ENCODE data around the gene AMPD3.

The AMPD3 gene

DNA sequence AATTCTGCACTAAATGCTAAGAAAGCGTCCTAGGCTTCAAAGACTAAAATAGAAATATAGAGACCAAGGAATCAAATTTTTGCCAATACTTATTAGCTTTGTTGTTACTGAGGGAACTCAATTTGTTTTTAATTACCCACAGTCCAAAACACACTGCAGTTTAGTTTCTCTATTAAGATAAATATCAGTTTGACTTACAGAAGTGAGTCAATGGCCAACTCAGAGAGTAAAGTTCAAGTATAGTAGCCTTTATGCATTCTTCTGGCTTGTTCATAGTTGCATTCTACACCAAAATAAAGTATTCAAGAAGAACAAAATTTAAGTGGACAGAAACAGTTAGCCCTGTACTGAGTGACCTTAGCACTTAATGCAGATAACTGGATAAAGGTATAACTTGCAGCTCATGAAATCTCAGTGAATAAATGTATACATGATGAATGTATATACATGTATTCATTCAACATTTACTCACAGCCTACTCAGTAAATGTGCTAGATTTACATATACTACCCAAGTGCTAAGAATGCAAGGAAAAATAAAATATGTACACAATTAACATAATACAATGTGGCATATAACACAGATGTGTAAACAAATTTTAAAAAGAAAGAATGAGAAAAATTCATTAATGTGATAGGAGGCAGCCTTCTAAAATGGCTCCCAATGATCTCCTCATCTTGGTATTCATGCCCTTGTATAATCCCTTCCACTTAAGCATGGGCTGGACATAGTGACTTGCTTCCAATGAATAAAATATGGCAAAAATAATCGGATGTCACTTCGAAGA lies 95.6 kb downstream of the AMPD3 start:
- DNase-seq (ENCODE audit: extremely low read depth, low read depth): no peak
- TF ChIP-seq, protein P1, sequence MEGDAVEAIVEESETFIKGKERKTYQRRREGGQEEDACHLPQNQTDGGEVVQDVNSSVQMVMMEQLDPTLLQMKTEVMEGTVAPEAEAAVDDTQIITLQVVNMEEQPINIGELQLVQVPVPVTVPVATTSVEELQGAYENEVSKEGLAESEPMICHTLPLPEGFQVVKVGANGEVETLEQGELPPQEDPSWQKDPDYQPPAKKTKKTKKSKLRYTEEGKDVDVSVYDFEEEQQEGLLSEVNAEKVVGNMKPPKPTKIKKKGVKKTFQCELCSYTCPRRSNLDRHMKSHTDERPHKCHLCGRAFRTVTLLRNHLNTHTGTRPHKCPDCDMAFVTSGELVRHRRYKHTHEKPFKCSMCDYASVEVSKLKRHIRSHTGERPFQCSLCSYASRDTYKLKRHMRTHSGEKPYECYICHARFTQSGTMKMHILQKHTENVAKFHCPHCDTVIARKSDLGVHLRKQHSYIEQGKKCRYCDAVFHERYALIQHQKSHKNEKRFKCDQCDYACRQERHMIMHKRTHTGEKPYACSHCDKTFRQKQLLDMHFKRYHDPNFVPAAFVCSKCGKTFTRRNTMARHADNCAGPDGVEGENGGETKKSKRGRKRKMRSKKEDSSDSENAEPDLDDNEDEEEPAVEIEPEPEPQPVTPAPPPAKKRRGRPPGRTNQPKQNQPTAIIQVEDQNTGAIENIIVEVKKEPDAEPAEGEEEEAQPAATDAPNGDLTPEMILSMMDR (IDR thresholded peaks at IDR 0.05; ENCODE audit: low read depth, low read length): no peak

DNA sequence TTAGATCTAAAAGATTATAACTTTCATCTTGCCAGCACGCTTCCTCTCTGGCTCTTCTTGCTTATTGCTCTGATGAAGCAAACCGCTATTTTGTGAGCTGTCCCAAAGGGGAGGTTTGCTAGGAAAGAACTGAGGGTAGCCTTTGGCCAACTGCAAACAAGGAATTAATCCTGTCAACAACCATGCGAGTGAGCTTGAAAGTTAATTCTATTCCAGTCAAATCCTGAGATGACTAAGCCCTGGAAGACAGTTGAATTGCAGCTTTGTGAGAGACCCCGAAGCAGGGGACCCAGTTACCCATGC lies 96.2 kb downstream of the AMPD3 start:
- DNase-seq (ENCODE audit: extremely low read depth, low read depth): no peak
- TF ChIP-seq, protein P1 (IDR thresholded peaks at IDR 0.05; ENCODE audit: low read depth, low read length): no peak

DNA sequence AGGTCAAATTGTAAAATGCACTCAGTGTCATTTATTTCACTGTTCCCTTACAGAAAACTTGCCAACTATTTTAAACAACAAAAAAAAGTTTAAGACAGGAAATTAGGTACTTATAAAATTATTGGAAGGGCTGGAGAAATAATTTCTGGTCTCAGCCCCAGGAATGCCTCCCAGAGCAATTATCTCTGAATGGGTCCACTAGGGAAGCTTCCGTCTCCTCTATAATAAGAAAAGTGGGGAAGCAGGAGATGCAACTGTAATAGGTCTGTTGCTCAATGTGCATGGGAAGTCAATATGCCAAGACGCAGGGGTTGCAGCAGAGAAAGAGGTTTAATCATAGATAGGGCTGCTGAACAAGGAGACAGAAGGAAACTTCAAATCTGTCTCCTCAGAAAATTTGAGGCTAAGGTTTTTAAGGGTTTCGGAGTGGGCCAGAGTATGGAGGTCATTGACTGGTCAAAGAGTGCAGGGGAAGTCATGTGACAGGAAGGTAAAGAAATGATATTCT lies 96.8 kb downstream of the AMPD3 start:
- DNase-seq (ENCODE audit: extremely low read depth, low read depth): no peak
- TF ChIP-seq, protein P1 (IDR thresholded peaks at IDR 0.05; ENCODE audit: low read depth, low read length): no peak

DNA sequence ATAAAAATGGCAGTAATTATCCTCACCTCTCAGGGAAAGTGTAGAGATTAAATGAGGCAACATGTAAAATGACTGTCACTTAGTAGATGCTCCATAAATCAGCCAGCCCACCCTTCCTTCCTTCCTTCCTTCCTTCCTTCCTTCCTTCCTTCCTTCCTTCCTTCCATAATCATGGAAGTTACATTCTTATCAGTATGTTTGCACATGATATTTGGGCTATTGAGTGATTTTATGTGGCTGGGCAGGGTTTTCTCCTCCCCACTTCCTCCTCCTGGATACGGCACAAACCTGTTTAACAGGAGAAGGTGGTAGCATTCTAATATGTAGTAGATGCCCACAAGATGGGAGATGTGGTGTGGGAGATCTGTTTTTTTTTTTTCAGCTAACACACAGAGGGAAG lies 101.5 kb downstream of the AMPD3 start:
- TF ChIP-seq, protein P1 (IDR thresholded peaks at IDR 0.05; ENCODE audit: low read depth, low read length): no peak
- DNase-seq (ENCODE audit: extremely low read depth, low read depth): no peak
